SU-DHL-6 (cell line): ENCODE results near the gene SAMD1.

Experiments used
- CTCF ChIP-seq: fragments of 200-600 bp; sonication (generic); IDR thresholded peaks from one replicate; pipeline ENCODE4 v1.5.1; 2017; ENCODE audit warnings: antibody characterized with exemption, mild to moderate bottlenecking, low read length, moderate library complexity; ENCODE audit not compliant: insufficient read depth, poor library complexity, severe bottlenecking
- EZH2phosphoT487 ChIP-seq: fragments of 200-600 bp; sonication (generic), shearing (Covaris generic); conservative IDR thresholded peaks from 2 replicates; pipeline ENCODE4 v1.6.1; 2018; ENCODE audit warnings: mild to moderate bottlenecking, antibody characterized with exemption, low read length, moderate library complexity, mixed read lengths

DNA sequence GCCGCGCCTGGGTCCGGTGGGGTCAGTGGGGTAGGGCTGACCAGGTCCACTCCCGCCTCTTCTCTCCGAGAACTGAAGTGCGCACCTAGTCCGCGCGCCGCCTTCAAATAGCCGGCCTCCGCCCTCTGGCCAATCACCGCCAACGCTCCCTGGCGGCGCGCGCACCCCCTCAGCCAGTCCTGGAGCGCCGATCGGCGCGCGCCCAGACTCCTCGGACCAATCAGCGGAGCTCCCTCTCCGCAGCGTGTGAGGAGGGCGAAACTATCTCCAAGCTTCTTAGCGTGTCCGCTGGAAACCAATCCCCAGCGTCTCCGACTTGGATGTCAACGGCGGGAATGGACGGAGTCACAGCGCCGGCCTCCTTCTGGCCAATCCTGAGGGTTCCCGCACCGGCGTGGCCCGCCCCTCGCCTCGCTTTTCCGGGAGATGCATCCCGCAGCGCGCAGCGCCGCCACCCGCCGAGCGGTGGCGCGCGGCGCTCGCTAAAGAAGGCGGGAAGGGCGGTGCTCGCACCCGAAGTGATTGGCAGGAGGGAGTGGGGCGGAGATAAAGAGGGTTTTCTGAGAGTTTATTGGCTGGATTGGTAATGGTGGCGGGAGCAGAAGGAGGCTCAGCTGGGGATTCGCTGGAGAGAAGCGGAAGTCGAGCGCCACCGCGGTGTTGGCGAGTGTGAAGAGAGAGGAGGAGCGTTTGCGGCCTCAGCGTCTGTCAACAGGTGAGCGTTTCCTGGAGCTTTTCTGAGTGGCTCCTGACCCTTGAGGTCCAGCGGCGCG lies 46.1 kb upstream of the SAMD1 start, which contains the start of gene ASF1B:
- TF ChIP-seq CTCF, result peak; percentile 76
- TF ChIP-seq EZH2phosphoT487, result no peak
